GM13977 (cell line): Measurements from ENCODE around the gene VANGL2.

Experiments
- DNase-seq: peaks from one replicate; pipeline ENCODE4 v3.0.0; 2012; ENCODE audit warnings: low spot score
- CTCF ChIP-seq: IDR thresholded peaks from 2 replicates; pipeline ENCODE4 v1.5.1; 2012; ENCODE audit warnings: mild to moderate bottlenecking, control low read depth; ENCODE audit not compliant: insufficient read depth; ENCODE audit errors: extremely low read depth, missing control alignments
- in situ Hi-C: fragments of 300-500 bp; cut with MboI; formaldehyde crosslinking; loops from one replicate; pipeline ENCODE4 v1.12.0; 2022; ENCODE audit warnings: low sequenced_read_pairs, low pct_unique_long_range_greater_than_20kb, mixed read lengths, inconsistent platforms; ENCODE audit not compliant: unreplicated experiment

The VANGL2 gene

GRCh38 chr1:160358073-160358472 lies 42.3 kb upstream of the VANGL2 start:
- in situ Hi-C loops: no loop called here
- no peak for TF ChIP-seq CTCF
- no peak for DNase-seq

GRCh38 chr1:160359559-160360226 lies 40.7 kb upstream of the VANGL2 start:
- in situ Hi-C loops: no loop called here
- DNase-seq: no peak
- TF ChIP-seq CTCF: no peak

- no peak for TF ChIP-seq CTCF
- DNase-seq: no peak
- in situ Hi-C loops: no loop called here
Measured at GRCh38 chr1:160360227-160360695, 40.1 kb upstream of the VANGL2 start.

GRCh38 chr1:160361199-160361598 lies 39.2 kb upstream of the VANGL2 start:
- in situ Hi-C loops: no loop called here

GRCh38 chr1:160361814-160362167 lies 38.6 kb upstream of the VANGL2 start:
- in situ Hi-C loops: no loop called here
- no peak for TF ChIP-seq CTCF

More at GRCh38 chr1:160361199-160361598, 39.2 kb upstream of the VANGL2 start:
- no peak for TF ChIP-seq CTCF
- DNase-seq: no peak

GRCh38 chr1:160362168-160362957 lies 38.0 kb upstream of the VANGL2 start:
- in situ Hi-C loops: no loop called here
- no peak for TF ChIP-seq CTCF
- no peak for DNase-seq

More at GRCh38 chr1:160361814-160362167, 38.6 kb upstream of the VANGL2 start:
- no peak for DNase-seq
